ENCODE results near the gene BBS5. TPM values are rescaled to one million over a fixed set of nuclear protein-coding genes. Genes with fewer than 3 reads are reported as not detected.

The BBS5 gene
- total RNA-seq, 1 donor from 2014 or later: 10.1 TPM

GRCh38 chr2:169542433-169542832 lies 63.1 kb downstream of the BBS5 start:
- TF ChIP-seq, protein P1, sequence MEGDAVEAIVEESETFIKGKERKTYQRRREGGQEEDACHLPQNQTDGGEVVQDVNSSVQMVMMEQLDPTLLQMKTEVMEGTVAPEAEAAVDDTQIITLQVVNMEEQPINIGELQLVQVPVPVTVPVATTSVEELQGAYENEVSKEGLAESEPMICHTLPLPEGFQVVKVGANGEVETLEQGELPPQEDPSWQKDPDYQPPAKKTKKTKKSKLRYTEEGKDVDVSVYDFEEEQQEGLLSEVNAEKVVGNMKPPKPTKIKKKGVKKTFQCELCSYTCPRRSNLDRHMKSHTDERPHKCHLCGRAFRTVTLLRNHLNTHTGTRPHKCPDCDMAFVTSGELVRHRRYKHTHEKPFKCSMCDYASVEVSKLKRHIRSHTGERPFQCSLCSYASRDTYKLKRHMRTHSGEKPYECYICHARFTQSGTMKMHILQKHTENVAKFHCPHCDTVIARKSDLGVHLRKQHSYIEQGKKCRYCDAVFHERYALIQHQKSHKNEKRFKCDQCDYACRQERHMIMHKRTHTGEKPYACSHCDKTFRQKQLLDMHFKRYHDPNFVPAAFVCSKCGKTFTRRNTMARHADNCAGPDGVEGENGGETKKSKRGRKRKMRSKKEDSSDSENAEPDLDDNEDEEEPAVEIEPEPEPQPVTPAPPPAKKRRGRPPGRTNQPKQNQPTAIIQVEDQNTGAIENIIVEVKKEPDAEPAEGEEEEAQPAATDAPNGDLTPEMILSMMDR (conservative IDR thresholded peaks at IDR 0.05): no peak
- Mint-ChIP-seq H3K4me3 (no peak overlapping the region), H3K27me3 (ENCODE audit: low read depth) (no peaks in the 10 kb centered on the region), H3K36me3 (ENCODE audit: low read depth) (peaks cover 7% of the 10 kb centered on the region), H3K9me3 (no peaks in the 10 kb centered on the region), H3K27ac (ENCODE audit: unreplicated experiment) (no peak overlapping the region), H3K4me1 (no peaks in the 10 kb centered on the region)
- no peak for DNase-seq (ENCODE audit: low read depth, low spot score)

DNA sequence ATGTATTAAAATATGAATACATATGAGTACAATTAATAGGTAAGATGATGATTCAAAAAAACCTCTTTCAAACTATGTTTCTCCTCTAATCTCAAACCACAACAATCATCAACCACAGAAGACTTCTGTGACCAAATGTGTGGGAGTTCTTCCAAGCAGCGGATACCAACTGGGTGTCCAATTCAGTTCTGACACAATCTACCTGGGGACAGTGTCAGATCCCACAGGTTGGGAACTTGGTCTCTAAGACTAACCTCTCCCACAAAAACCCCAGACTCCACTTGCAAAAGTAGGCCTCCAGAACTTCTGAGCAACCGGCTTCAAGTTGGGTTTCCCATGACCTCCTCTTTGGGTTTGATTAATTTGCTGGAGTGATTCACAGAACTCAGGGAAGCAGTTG lies 67.5 kb downstream of the BBS5 start:
- peaks cover 9% of the 10 kb centered on the region for H3K36me3 Mint-ChIP-seq (ENCODE audit: low read depth)
- no peaks in the 10 kb centered on the region for H3K27me3 Mint-ChIP-seq (ENCODE audit: low read depth)
- no peaks in the 10 kb centered on the region for H3K9me3 Mint-ChIP-seq
- TF ChIP-seq, protein P1 (conservative IDR thresholded peaks at IDR 0.05): no peak
- no peak overlapping the region for H3K27ac Mint-ChIP-seq (ENCODE audit: unreplicated experiment)
- H3K4me3 Mint-ChIP-seq: no peak overlapping the region
- DNase-seq (ENCODE audit: low read depth, low spot score): no peak
- H3K4me1 Mint-ChIP-seq: no peaks in the 10 kb centered on the region

Other genes starting within 250 kb of the BBS5 start
- 27.5 and 29.4 TPM in 2 replicates for gene LRP2, start 117.0 kb upstream of the BBS5 start, total RNA-seq
- gene KLHL41, start 30.2 kb downstream of the BBS5 start, total RNA-seq: 0.73 and 1.4 TPM in 2 replicates
- gene FASTKD1, start 94.4 kb downstream of the BBS5 start, total RNA-seq: 32.9 and 36.4 TPM in 2 replicates
- gene PPIG, start 104.9 kb downstream of the BBS5 start, total RNA-seq: 69.6 and 70.0 TPM in 2 replicates
- gene CFAP210, start 214.9 kb downstream of the BBS5 start, total RNA-seq: 1.0 and 2.3 TPM in 2 replicates
- gene PHOSPHO2, start 215.0 kb downstream of the BBS5 start, total RNA-seq: 8.3 and 8.6 TPM in 2 replicates